GM21390 (cell line): ENCODE data around the gene MSI2.
"Not testable (repeated sequence)": the region's sequence is repeated elsewhere in the genome, so short reads cannot be mapped to it uniquely, and the experiment has no call there.

Source experiments
- ATAC-seq: cut with Tn5 transposase; IDR thresholded peaks from one replicate; pipeline ENCODE4 v1.9.1; 2021; ENCODE audit not compliant: unreplicated experiment

MSI2 gene

DNA sequence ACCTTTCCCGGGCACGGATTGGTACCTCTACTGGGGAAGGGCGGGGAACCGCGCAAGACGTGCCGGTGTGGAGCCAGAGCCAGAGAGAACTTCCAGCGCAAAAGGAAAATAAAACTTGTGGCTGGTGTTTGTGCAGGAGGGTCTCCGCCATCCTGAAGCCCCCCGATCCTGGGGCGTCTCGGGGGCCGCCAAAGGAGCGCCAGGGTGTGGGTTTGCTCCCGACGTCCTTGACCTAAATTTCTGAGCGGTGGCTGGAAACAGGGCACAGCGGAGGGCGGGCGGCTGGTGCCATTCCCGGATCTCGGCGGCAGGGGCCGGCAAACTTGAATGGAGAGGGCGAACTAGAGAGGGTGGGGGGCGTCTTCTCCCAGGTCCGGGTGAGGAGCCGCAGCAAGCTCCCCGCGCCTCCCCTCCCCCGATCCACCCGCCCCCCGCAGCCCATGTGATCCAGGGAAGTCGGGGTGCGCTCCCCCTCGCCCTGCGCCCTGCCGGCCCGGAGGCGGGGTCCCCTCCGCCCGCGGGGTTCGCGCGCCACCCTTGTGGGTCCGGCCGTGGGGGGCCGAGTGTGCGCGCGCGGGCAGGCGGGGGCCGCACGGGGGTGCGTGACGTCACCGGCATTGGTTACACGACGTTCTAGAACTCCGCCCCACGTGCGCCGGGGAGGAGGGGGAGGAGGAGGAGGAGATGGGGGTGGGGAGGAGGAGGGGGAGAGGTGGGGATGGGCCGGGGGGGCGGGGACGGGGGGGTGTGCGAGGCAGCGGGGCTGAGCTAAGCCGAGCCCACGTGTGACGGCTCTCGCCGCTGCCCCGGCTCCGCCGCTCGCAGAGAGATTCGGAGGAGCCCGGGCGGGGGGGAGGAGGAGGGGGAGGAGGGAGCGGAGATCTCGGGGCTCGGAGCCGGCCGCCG lies at the start of gene MSI2:
MSI2 (plus strand) TSS at position 748 of the 906 bp plus-strand sequence. CDS start 220 bp downstream, outside the sequence.
- ATAC-seq = peak; percentile 57

DNA sequence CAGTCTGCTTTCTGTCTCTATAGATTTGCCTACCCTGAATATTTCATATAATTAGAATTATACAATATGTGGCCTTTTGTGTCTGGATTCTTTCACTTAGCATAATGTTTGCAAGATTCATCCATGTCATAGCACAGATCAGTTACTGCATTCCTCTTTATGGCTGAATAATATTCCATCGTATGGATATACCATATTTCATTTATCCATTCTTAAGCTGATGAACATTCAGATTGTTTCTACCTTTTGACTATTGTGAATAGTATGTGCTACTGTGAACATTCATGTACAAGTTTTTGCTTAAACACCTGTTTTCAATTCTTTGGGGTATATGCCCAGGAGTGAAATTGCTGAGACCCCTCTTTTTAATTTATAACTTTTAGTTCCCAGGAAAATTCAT lies 49.4 kb upstream of the MSI2 start:
- ATAC-seq = no peak

DNA sequence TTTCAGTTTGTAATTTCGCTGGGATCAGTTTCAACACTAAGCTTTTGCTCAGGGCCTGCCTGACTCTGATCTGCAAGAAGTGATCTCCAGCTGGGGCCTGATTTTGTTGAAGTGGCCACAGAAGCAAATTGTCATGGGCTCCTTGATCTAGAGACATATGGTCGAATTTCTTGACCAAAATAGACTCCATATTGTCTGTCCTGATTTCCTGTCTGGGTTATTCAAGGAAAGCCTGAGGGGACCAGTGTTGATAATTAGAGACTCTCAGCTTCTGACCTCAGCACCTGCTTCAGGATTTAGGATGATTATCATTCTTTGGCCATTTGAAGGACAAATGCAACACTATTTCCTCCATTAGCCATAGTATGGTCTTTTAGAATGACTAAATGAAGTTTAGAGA lies 48.9 kb upstream of the MSI2 start:
- ATAC-seq = no peak

DNA sequence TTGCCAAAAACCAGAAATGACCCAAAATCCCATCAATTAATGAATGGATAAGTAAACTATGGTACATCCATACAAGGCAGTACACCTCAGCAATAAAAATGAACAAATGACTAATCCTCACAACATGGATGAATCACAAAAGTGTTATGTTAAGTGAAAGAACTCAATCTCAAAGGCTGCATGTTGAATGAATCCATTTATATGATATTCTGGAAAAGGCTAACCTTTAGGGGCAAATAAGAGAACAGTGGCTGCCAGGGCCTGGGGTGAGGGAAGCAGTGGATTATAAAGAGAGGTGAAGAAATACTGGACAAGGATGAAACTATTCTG lies 46.1 kb upstream of the MSI2 start:
- no peak for ATAC-seq

DNA sequence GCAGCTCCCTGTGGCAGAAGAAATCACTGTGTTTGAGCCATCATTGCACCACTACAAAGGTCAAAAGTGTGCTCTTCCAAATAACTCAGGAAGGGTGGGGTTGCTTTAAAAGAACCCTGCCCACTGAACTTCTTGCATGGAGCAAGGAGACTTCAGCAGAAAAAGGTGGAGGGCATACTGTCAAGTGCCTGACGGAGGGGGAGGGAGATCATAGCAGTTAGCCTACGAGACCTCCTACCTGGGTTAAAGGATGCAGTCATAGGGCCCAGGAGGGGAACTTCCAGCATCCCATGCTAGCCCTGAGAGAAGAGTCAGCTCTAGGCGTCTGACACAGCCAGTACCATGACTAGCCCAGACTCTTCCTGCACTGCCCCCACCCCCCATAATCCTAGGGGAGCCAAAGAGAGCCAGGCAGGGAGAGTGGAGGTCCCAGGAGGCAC lies 45.3 kb upstream of the MSI2 start:
- no peak for ATAC-seq

- no peak for ATAC-seq
Measured at GRCh38 chr17:57211543-57211942, 44.8 kb upstream of the MSI2 start.

DNA sequence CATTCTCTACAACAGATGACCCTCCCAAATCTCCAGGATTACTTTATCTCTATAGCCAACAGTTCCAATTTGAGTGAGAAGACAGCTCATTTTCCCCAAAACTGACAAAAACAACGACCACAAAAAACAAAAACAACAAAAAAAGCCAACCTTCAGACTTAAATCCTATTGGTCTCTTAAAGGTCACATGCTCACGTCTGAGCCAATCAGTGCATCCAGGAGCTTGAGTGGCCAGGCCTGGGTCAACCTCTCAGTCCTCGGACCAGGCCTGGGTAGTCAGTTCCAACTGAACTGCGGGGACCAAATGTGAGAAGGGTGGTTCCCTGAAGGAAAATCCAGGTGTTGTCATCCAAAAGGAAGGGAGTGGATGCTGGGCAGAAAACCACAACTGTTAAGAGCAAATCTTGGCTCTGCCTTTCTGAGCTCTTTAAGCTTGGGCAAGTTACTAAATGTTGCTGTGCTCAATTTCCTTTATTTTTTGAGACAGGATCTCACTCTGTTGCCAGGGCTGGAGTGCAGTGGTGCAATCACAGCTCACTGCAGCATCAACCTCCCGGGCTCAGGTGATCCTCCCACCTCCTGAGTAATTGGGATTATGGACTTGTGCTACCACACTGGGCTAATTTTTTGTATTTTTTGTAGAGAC lies 43.0 kb upstream of the MSI2 start:
- ATAC-seq = no peak

DNA sequence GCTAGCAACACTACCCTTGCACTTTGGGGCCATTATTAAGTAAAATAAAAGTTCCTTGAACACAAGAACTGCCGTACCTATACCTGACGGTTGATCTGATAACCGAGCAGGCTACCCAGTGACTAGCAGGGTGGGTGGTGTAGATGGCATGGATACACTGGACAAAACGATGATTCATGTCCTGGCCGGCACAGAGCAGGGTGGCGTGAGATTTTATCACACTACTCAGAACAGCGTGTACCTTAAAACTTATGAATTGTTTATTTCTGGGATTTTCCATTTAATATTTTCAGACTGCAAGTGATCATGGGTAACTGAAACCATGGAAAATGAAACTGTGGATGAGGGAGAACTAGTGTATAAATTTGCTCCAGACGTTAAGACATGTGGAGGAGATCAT lies 41.0 kb upstream of the MSI2 start:
- no peak for ATAC-seq

DNA sequence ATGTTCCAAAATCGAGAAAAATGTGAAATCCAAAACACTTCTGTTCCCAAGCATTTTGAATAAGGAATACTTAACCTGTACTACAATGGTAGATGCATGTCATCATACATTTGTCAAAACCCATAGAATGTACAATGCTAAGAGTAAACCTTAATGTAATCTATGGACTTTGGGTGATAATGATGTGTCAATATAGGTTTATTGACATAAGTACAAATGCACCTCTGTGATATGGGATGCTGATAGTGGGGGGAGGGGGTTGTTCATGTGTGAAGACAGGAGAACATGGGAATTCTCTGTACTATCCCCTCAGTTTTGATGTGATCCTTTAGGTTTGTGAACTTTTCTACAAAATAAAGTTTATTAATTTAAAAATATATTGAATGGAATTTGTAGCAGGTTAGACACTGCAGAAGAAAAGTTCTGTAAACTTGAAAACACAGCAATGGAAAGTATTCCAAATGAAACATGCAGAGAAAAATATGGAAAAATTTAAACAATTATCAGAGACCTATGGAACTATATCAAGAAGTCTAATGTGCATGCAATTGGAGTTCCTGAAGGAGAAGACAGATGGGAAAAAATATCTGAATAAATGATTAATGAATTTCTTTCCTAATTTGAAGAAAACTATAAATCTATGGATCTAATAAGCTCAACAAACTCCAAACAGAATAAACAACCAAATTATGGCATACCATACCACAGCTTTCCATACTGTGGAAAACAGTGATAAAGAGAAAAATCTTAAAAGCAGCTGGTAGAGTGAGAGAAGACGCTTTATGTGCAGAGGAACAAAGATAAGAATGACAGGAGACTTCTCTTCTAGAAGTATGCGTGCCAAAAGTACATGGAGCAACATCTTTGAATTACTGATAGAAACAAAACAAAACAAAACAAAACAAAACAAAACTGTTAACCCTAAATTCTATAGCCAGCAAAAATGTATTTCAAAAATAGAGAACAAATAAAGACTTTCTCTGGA lies 34.7 kb upstream of the MSI2 start:
- no peak for ATAC-seq

DNA sequence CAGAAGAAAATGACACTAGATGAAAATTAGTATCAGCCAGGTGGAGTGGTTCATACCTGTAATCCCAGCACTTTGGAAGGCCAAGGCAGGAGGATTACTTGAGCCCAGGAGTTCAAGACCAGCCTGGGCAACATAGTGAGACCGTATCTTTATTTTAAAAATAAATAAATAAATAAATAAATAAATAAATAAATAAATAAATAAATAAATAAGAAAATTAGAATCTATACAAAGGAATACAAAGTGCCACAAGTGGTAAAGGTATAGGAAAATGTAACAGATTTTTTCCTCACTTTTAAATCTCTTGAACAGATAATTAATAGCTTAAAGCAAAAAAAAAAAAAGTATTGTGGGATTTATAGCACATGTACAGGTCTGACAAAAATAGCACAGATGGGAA lies 33.9 kb upstream of the MSI2 start:
- not testable (repeated sequence) for ATAC-seq

- no peak for ATAC-seq
Measured at GRCh38 chr17:57225127-57225526, 31.2 kb upstream of the MSI2 start.

DNA sequence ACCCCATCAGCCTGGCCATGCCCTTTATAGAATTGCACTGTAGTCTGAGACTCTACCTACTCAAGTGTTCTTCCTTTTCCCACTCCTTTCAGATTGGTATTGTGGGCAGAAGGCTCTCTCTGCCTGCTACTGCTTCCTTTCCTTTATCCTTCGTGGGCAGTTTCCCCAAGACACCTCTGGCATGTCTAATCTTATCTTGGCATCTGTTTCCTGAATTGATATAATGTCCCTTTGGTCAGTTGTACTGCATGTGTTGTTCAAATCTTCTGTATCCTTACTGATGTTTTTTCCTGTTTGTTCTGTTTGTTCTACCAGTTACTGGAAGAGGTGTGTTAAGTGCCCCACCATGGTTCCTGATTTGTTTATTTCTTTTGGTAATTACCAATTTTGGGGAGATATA lies 29.5 kb upstream of the MSI2 start:
- no peak for ATAC-seq

DNA sequence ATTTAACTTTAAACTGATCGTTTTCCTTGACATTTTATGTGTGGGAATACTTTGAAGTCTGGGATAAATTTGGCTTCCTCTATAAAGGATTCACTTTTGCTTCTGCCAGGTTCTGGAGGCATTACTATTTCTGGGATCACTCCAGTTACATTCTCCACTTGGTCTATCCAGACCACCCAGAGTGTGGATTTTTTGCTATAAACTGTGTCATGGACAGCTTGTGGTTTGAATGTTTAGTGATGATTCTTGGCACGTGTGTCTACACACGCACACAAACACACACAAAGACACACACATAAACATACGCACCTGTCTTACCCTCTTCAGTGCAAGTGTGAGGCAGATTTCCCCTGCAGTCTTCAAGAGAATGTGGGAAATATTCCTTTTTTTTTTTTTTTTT lies 27.4 kb upstream of the MSI2 start:
- no peak for ATAC-seq

- no peak for ATAC-seq
Measured at GRCh38 chr17:57234061-57234738, 22.1 kb upstream of the MSI2 start.

DNA sequence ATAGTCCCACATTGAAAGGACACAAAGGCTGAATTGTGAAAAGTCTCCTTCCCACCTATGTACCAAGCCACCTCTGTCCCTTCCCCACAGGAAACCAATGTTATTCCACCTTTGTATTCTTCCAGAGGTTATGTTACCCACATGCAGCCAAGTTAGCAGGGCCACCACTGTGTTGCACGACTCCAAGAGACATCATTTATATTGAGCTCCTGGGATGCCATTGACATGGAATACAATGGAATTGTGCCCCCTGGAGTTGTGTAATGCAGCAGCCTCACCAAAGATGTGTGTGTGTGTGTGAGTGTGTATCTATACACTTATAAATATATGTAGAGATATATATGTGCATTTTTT lies 21.6 kb upstream of the MSI2 start:
- ATAC-seq = no peak

DNA sequence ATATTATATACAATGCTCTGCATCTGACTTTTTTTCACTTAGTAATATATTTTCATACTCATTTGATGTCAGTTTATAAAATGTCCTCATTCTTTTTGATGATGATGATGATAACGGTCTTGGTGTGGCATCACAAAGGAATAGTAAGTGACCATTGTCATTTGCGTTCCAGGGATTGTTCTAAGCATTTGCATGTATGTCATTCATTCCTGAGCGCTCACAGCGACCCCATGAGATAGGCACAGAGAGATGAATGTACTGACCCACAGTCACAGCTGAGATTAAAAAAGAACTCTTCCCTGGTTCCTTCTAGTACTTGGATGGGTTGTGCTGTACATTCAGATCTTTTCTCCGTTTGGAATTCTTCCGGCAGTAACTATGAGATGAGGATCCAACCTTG lies 21.2 kb upstream of the MSI2 start:
- no peak for ATAC-seq

GRCh38 chr17:57236686-57237299 lies 19.5 kb upstream of the MSI2 start:
- no peak for ATAC-seq

DNA sequence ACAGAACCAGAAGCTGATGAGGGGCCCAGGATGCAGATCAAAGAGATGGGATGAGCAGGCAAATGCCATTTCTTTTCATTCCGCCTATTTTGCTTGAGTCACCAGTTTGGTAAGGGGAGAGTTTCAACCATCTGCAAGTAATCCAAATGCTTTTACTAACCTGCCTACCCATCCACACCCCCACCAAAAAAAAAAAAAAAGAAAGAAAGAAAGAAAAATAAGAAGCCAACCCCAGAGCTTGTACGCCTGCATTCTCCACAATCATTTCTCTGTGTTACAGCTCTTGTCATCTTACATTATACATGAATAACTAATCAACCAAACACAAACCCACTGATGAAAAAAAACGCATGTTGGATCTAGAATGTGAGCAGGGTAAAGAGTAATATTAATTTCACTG lies 15.7 kb upstream of the MSI2 start:
- ATAC-seq = no peak

DNA sequence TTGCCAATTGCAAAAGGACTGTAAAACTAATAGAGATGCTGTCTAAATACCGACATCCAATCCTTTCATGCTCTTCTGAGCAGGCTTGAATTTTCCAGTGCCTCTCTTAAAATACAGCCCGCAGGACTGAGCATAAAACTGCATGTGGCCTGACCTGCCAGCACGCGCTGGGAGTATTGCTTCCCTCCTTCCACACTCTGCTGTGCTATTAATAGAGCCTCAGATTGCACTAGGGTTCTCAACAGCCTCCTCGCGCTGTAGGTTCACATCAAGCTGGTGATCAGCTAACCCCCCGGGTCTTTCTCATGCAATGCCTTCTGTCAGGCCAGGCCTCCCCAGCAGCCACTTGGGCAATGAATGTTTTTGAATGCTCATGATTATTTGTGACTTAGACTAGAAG lies 14.2 kb upstream of the MSI2 start:
- ATAC-seq = no peak

DNA sequence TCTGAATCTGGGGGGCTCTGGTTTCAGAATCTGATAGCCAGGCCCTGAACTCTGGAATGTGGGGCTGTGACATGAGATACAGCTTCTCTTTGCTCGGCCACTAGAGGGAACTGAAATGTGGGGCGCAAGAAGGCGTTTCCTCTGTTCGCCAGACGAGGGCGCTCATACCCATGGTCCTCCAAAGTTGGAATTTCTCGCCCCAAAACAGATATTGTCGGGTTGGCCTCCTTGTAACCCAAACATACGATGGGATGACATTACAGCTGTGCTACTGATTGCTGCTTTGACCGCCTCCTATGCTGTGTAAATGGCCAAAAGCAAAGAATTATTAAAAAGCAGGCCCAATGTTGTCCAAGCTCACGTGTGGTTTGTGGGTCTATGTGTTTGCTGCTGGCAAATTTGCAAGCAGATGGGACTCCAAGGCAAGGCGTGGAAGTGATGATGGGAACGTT lies 13.1 kb upstream of the MSI2 start:
- ATAC-seq = no peak
